ENCODE results near the gene PIK3C3.

- TF ChIP-seq, protein P1, sequence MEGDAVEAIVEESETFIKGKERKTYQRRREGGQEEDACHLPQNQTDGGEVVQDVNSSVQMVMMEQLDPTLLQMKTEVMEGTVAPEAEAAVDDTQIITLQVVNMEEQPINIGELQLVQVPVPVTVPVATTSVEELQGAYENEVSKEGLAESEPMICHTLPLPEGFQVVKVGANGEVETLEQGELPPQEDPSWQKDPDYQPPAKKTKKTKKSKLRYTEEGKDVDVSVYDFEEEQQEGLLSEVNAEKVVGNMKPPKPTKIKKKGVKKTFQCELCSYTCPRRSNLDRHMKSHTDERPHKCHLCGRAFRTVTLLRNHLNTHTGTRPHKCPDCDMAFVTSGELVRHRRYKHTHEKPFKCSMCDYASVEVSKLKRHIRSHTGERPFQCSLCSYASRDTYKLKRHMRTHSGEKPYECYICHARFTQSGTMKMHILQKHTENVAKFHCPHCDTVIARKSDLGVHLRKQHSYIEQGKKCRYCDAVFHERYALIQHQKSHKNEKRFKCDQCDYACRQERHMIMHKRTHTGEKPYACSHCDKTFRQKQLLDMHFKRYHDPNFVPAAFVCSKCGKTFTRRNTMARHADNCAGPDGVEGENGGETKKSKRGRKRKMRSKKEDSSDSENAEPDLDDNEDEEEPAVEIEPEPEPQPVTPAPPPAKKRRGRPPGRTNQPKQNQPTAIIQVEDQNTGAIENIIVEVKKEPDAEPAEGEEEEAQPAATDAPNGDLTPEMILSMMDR (IDR thresholded peaks at IDR 0.05): no peak
- TF ChIP-seq POLR2A (IDR thresholded peaks at IDR 0.05): no peak
Observed at GRCh38 chr18:41949206-41949920, 5.7 kb upstream of the PIK3C3 start.
